Measurements from ENCODE around the gene GCSAML. TPM values are rescaled to one million over a fixed set of nuclear protein-coding genes. Genes with fewer than 3 reads are reported as not detected.

GCSAML gene
- total RNA-seq, 2 experiments from 2014 or later = not detected

GRCh38 chr1:247605286-247605685 lies 56.4 kb downstream of the GCSAML start, which contains the start of gene OR2G3:
Gene OR2G3, plus strand, starts transcription at chr1:247605586. Its CDS starts 0 bp downstream, at chr1:247605586.
- CTCF ChIA-PET = no interaction called here
- no peaks in the 10 kb centered on the region for H3K27me3 Mint-ChIP-seq
- no peaks in the 10 kb centered on the region for H3K4me1 Mint-ChIP-seq
- DNase-seq = no peak
- H3K27ac Mint-ChIP-seq = no peak within 1 kb of the TSS
- H3K36me3 Mint-ChIP-seq (ENCODE audit: low read depth) = no peaks in the 10 kb centered on the region
- H3K4me3 Mint-ChIP-seq = no peak within 1 kb of the TSS
- POLR2A ChIA-PET = no interaction called here
- H3K9me3 Mint-ChIP-seq = no peaks in the 10 kb centered on the region

GRCh38 chr1:247613405-247613804 lies 64.5 kb downstream of the GCSAML start:
- H3K4me3 Mint-ChIP-seq = no peak overlapping the region
- H3K4me1 Mint-ChIP-seq = no peaks in the 10 kb centered on the region
- H3K9me3 Mint-ChIP-seq = no peaks in the 10 kb centered on the region
- H3K36me3 Mint-ChIP-seq (ENCODE audit: low read depth) = no peaks in the 10 kb centered on the region
- no peak for DNase-seq
- no peaks in the 10 kb centered on the region for H3K27me3 Mint-ChIP-seq
- no peak overlapping the region for H3K27ac Mint-ChIP-seq
- ChIA-PET CTCF (no interaction called here), POLR2A (no interaction called here)

- ChIA-PET POLR2A (no interaction called here), CTCF (no interaction called here)
- Mint-ChIP-seq H3K4me3 (no peak overlapping the region), H3K27ac (no peak overlapping the region), H3K9me3 (no peaks in the 10 kb centered on the region), H3K27me3 (no peaks in the 10 kb centered on the region), H3K36me3 (ENCODE audit: low read depth) (no peaks in the 10 kb centered on the region), H3K4me1 (no peaks in the 10 kb centered on the region)
- no peak for DNase-seq
These were observed 65.7 kb downstream of the GCSAML start for GRCh38 chr1:247614625-247615024.

Other genes with a start within 250 kb of the GCSAML start
- 1 to 10 TPM; 7.2 to 7.4 TPM for gene ZNF496, start 217.3 kb upstream of the GCSAML start, total RNA-seq
- gene NLRP3, start 133.0 kb upstream of the GCSAML start, total RNA-seq = 1 to 10 TPM; 1.4 to 2.5 TPM
- not detected for gene OR2B11, start 91.0 kb upstream of the GCSAML start, total RNA-seq
- not detected for gene OR2C3, start 12.7 kb upstream of the GCSAML start, total RNA-seq
- gene OR2G2, start 39.2 kb downstream of the GCSAML start, total RNA-seq = not detected
- gene OR2G3, start 56.5 kb downstream of the GCSAML start, total RNA-seq = not detected
- gene OR13G1, start 130.6 kb downstream of the GCSAML start, total RNA-seq = not detected
- not detected for gene OR6F1, start 167.5 kb downstream of the GCSAML start, total RNA-seq
- not detected for gene OR14K1, start 189.5 kb downstream of the GCSAML start, total RNA-seq
- gene OR14A2, start 199.0 kb downstream of the GCSAML start, total RNA-seq = not detected
- not detected for gene OR1C1, start 211.4 kb downstream of the GCSAML start, total RNA-seq